GM19238 (cell line): ENCODE data around the gene SLC26A11.
"Not testable (repeated sequence)": the region's sequence is repeated elsewhere in the genome, so short reads cannot be mapped to it uniquely, and the experiment has no call there.

Source experiments
- DNase-seq: peaks from one replicate; pipeline ENCODE4 v3.0.0; 2011; ENCODE audit warnings: low spot score; ENCODE audit not compliant: insufficient read length

Gene SLC26A11

DNA sequence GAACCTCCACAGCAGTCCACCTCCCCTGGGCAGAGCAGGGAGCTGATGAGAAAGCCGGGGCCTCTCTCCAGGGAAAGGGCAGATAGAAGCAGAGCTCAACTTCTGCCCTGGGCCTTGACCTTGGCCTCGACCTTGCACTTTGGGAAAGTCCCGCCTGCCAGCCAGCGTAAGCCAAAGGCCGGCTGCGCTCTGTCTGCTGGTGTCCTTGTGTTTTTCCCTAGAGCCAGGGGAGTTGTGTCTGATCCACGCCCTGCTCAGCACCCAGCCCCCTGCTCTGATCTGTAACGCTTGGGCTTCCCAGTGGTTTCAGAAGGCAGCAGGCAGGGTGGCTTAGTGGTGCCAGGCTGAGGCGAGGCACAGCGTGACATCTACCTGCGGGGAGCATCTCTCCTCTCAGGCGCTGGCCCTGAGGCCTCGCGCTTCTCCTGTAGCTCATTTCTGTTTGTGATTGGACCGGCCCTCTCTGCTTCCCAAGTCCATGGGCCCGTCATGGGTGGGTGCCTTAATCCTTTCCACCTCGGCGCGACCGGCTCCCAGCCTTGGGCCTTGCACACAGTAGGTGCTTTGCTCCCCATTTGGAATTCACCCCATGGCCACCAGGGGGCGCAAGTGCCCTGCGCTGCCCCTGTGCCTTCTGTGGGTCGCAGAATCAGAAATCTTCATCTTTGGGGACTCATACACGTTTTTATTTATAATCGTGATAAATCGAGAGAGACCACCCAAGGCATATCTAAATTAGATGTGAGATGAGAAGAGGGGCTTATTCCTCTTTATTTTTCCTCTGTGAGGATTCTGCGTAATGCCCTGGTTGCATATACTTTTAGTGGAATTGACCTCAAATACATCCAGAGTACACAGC lies 24.3 kb upstream of the SLC26A11 start:
- DNase-seq = no peak

- no peak for DNase-seq
Observed at GRCh38 chr17:80196652-80197051, 23.6 kb upstream of the SLC26A11 start.

- DNase-seq = no peak
Observed at GRCh38 chr17:80198144-80198661, 22.0 kb upstream of the SLC26A11 start.

- not testable (repeated sequence) for DNase-seq
Observed at GRCh38 chr17:80199295-80199694, 20.9 kb upstream of the SLC26A11 start.

DNA sequence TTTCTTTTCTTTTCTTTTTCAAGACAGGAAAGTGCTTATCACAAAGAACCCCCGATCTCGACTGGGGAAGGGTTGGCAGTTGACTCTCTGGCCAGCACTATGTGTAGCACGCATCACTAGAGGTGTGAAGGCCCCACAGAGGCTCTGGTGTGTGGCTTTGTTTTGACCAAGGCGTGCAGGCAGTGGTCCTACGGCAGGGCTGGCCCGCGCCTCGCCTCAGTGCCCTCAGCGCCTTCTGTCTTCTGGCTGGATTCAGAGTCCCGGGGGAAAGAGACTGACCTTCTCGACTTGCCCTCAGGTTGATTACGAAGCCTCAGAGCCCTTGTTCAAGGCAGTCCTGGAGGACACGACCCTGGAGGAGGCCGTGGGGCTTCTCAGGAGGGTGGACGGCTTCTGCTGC lies 18.8 kb upstream of the SLC26A11 start:
- no peak for DNase-seq

- no peak for DNase-seq
Observed at GRCh38 chr17:80202197-80202596, 18.0 kb upstream of the SLC26A11 start.

DNA sequence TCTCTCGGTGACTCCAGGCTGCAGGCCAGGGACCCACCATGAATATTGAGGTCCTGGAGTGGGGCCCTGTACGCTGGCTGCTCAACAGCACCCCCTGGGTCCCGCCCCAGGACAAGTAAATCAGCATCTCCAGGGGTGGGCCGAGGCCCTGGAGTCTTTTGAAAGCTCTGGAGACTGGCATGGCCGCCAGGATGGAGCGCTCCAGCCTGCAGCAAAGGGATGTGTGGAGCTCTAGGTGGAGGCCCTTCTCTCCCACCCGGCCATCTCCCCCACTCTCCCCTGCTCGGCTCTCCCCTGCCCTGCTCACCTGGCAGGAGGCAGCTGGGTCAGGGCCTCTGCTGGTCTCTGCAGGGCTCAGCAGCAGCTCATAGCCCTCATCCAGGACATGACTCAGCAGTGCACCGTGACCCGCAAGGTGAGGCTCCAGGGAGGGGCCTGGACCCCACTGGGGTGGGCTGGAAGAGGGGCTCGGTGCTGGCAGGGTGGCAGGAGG lies 16.7 kb upstream of the SLC26A11 start:
- DNase-seq = no peak

- no peak for DNase-seq
Observed at GRCh38 chr17:80204626-80205468, 15.4 kb upstream of the SLC26A11 start.

- DNase-seq = no peak
Observed at GRCh38 chr17:80205811-80206210, 14.4 kb upstream of the SLC26A11 start.

GRCh38 chr17:80208050-80208449 lies 12.2 kb upstream of the SLC26A11 start:
- DNase-seq = no peak

GRCh38 chr17:80209765-80210164 lies 10.5 kb upstream of the SLC26A11 start:
- no peak for DNase-seq

- DNase-seq = no peak
Observed at GRCh38 chr17:80210348-80211108, 9.7 kb upstream of the SLC26A11 start.

DNA sequence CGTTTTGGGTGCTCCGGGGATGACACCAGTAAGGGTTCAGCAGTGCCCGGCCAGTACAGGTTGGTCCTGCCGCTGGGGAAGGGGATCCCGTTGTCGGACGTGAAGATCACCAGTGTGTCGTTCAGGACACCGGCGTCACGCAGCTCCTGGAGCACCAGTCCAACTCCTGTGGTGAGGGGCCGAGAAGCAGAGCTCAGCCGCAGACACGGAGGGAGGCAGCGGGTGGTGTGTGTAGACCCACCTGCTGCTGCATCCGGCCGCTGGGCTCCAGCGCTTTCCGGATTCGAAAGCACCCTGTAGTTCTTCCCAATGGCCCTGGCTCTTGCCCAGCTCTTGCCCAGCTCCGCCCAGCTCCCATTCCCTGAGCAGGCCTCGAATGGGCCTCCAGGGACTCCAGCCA lies 8.1 kb upstream of the SLC26A11 start:
- DNase-seq = no peak

DNA sequence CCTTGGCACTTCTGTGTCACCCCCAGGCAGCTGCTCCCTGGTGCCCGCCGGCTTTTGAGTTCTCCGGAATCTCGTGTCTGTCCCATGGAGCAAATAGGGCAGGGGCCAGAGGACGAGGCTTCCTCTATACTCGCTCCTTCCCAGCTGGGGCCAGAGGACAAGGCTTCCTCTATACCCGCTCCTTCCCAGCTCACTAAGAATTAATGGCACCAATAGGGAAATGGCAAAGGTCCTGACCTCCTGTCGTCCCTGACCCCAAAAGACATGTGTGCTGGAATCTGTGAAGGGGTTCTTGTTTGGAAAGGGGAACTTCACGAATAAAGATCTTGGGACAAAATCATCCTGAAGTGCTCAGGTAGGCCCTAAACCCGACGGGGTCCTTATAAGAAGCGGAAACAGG lies 7.7 kb upstream of the SLC26A11 start:
- DNase-seq = no peak

- no peak for DNase-seq
Observed at GRCh38 chr17:80212962-80213642, 7.1 kb upstream of the SLC26A11 start.

DNA sequence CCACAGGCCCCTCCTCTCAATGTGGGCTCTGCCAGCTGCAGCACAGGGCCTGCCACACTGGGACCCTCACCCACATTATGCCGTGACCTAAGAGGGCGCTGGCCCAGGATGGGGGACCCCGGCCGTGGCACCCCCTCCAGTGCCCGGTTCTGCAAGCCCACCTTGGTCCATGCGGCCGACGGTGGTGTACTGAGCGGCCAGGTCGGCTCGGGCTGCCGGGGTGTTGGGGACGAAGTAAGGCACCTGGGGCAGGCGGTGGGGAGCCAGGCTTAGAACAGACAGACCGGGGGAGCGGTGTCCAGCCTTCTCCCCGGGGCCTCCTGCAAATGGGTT lies 6.6 kb upstream of the SLC26A11 start:
- DNase-seq = no peak

DNA sequence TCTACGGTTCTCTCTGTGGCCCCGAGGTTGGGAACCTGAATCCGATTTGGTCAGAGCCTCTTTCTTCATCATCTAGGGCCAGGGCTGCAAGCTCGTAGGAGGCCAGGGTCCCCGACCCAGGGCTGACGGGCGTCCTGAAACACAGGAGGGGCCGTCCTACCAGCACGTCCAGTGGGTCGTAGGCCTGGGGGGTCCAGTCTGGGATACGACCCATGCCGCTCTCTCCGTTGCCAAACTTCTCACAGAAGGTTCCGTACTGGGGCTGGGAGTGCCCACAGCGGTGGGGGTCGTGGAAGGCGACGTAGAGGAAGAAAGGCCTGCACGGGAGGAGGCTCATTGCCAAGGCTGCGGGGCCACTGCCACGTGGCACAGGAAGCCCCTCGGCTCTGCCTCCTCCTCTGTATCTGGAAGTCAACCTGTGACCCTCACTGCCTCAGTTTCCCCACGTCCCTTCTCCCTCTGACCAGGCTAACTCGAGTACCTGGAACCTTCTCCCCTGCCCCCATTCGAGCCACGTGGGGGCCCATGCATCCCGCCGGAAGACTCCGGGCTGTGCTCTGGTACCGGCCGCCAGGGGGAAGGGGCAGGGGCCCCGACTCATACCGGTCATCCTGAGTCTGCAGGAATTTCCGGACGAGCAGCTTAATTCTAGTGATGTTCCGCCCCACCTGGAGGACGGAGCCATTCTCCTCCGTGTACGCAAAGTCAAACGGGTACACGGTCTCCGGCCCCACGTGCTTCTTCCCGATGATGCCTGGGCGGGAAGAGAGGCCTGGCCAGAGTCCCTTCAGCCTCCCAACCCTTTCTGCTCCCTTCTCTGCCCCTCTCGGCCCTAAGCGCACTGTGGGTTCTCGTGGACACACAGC lies 6.0 kb upstream of the SLC26A11 start:
- no peak for DNase-seq

DNA sequence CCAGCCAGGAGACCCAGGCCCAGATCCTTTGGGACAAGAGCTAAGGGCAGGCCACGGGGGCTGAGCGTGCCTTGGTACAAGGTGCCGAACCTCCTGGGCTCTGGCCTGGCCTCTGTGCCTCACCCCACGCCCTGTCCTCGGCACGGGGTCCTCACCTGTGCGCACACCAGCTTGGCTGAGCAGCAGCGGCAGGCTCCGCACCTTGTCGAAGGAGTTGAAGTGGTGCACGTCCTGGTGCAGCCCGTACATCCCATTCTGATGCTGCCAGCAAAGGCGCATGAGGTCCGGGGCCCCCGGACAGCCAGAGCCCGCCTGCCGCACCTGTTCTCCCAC lies 5.4 kb upstream of the SLC26A11 start:
- no peak for DNase-seq

GRCh38 chr17:80216473-80217456 lies 3.5 kb upstream of the SLC26A11 start:
- no peak for DNase-seq
